RWPE1 (cell line): Measurements from ENCODE around the gene DOK7.

Source experiments
- CTCF ChIA-PET: fragments of 350-600 bp; sonication (Branson Sonifier 250); formaldehyde crosslinking; extraction: SDS; loops from one replicate; lab custom pipeline; 2021; lab: Yijun Ruan, JAX
- POLR2A ChIA-PET: fragments of 400-600 bp; formaldehyde crosslinking; extraction: SDS; loops from one replicate; lab custom pipeline; 2020; ENCODE audit warnings: antibody characterized with exemption; ENCODE audit not compliant: low non-redundant PET; lab: Yijun Ruan, JAX
- DNase-seq: peaks from one replicate; pipeline ENCODE4 v3.0.0; 2012; ENCODE audit warnings: low spot score
- H3K27ac ChIP-seq: fragments of 450-650 bp; 2 replicates; pipeline ENCODE4 v1.5.1; 2017
- CTCF ChIP-seq: fragments of 450-650 bp; conservative IDR thresholded peaks from 2 replicates; pipeline ENCODE4 v1.5.1; 2017; ENCODE audit warnings: low read depth, mild to moderate bottlenecking

The DOK7 gene

GRCh38 chr4:3485886-3486540, 22.9 kb downstream of the DOK7 start:
- TF ChIP-seq CTCF = no peak
- ChIA-PET POLR2A (no interaction called here), CTCF (interaction anchor here (0.7 kb wide), 1 partner anchor 31 kb away, joined by 4 read pairs; no protein-coding TSS in a partner anchor)
- DNase-seq = no peak
- H3K27ac ChIP-seq = peak overlapping the region; percentile 91

- ChIA-PET POLR2A (no interaction called here), CTCF (no interaction called here)
- TF ChIP-seq CTCF = no peak
- H3K27ac ChIP-seq = peak overlapping the region; percentile 91
- DNase-seq = no peak
Observed at GRCh38 chr4:3486541-3487540, 23.7 kb downstream of the DOK7 start.

GRCh38 chr4:3487861-3488260, 24.8 kb downstream of the DOK7 start:
- peak overlapping the region; percentile 34 for H3K27ac ChIP-seq
- CTCF ChIA-PET = no interaction called here
- TF ChIP-seq CTCF = no peak
- POLR2A ChIA-PET = no interaction called here
- DNase-seq = no peak

- no peak for DNase-seq
- H3K27ac ChIP-seq = peak overlapping the region; percentile 34
- ChIA-PET CTCF (no interaction called here), POLR2A (no interaction called here)
- TF ChIP-seq CTCF = no peak
Observed at GRCh38 chr4:3488820-3489219, 25.7 kb downstream of the DOK7 start.

- POLR2A ChIA-PET = no interaction called here
- no peak for DNase-seq
- CTCF ChIA-PET = no interaction called here
Observed at GRCh38 chr4:3489451-3489962, 26.4 kb downstream of the DOK7 start.

More at GRCh38 chr4:3489451-3489962, 26.4 kb downstream of the DOK7 start:
- no peak for TF ChIP-seq CTCF
- peak overlapping the region; percentile 16; the same call in 1 of the 2 replicates for H3K27ac ChIP-seq
